HepG2 (cell line): ENCODE measurements around the gene ZNF628. TPM values are rescaled to one million over a fixed set of nuclear protein-coding genes. Genes with fewer than 3 reads are reported as not detected.

ENCODE experiments used
- GFI1 ChIP-seq: sonication (generic); formaldehyde crosslinking; IDR thresholded peaks from 2 replicates; pipeline ENCODE4 v1.5.0; 2020; ENCODE audit warnings: missing genetic modification reagents, mild to moderate bottlenecking, borderline replicate concordance
- HOXA5 ChIP-seq: sonication (generic); formaldehyde crosslinking; IDR thresholded peaks from 2 replicates; pipeline ENCODE4 v1.4.0; 2020; ENCODE audit warnings: missing genetic modification reagents
- KLF15 ChIP-seq: sonication (generic); formaldehyde crosslinking; IDR thresholded peaks from 2 replicates; pipeline ENCODE4 v1.8.1; 2023; ENCODE audit warnings: borderline replicate concordance, mild to moderate bottlenecking, inconsistent platforms, missing genetic modification reagents, mixed read lengths
- ZBTB38 ChIP-seq: sonication (generic); formaldehyde crosslinking; IDR thresholded peaks from 2 replicates; pipeline ENCODE4 v1.5.1; 2020; ENCODE audit warnings: mild to moderate bottlenecking, missing genetic modification reagents
- ZFP36L2 ChIP-seq: sonication (generic); formaldehyde crosslinking; IDR thresholded peaks from 2 replicates; pipeline ENCODE4 v1.4.0; 2020; ENCODE audit warnings: missing genetic modification reagents
- ZFX ChIP-seq: sonication (generic); formaldehyde crosslinking; IDR thresholded peaks from 2 replicates; pipeline ENCODE4 v1.4.0; 2020; ENCODE audit warnings: mild to moderate bottlenecking, low read depth, missing genetic modification reagents, moderate library complexity
- ZNF20 ChIP-seq: sonication (generic); formaldehyde crosslinking; IDR thresholded peaks from 2 replicates; pipeline ENCODE4 v1.4.0; 2020; ENCODE audit warnings: mild to moderate bottlenecking, moderate library complexity, missing genetic modification reagents
- ZNF619 ChIP-seq: sonication (generic); formaldehyde crosslinking; IDR thresholded peaks from 2 replicates; pipeline ENCODE4 v1.4.0; 2020; ENCODE audit warnings: mild to moderate bottlenecking, missing genetic modification reagents
- ZNF768 ChIP-seq: sonication (generic); formaldehyde crosslinking; IDR thresholded peaks from 2 replicates; pipeline ENCODE4 v1.4.0; 2020; ENCODE audit warnings: missing genetic modification reagents
- ZNF83 ChIP-seq: sonication (generic); formaldehyde crosslinking; IDR thresholded peaks from 2 replicates; pipeline ENCODE4 v1.4.0; 2020; ENCODE audit warnings: missing genetic modification reagents, mild to moderate bottlenecking, borderline replicate concordance
- ZSCAN12 ChIP-seq: sonication (generic); formaldehyde crosslinking; IDR thresholded peaks from 2 replicates; pipeline ENCODE4 v1.9.0; 2021; ENCODE audit warnings: mild to moderate bottlenecking, missing genetic modification reagents
- polyA plus RNA-seq, 8 experiments: library from polyadenylated mRNA; depleted of rRNA in 3 of 8; stranded (reverse) in 7 of 8; unstranded in 1 of 8; fragments of >200 nt; fragmentation: Illumina TruSeq in 4 of 8; extraction: Trizol in 4 of 8; gene quantifications; 2 replicates each; pipeline versions ENCODE4 v1.2.1 to v1.2.3, GENCODE V29; 2011 to 2016; ENCODE audit warnings: low read depth in 4 of 8, missing spikeins in 1 of 8, mixed read lengths in 1 of 8; ENCODE audit not compliant: insufficient read depth in 1 of 8
- total RNA-seq, 5 experiments: library from RNA; depleted of rRNA; stranded (reverse); fragments of >200 nt; fragmentation: Illumina TruSeq; extraction: Trizol; gene quantifications; 2 replicates each; pipeline ENCODE4 v1.2.3, GENCODE V29; 2016; ENCODE audit warnings: low read depth in 1 of 5
- TF ChIP-seq, protein P1 (sequence below): IDR thresholded peaks from 2 replicates; pipeline ENCODE4 v1.6.1; 2016; ENCODE audit warnings: missing genetic modification reagents, missing compliant biosample characterization
- TF ChIP-seq, protein P2 (sequence below): sonication (generic); formaldehyde crosslinking; IDR thresholded peaks from 2 replicates; pipeline ENCODE4 v1.8.0; 2022; ENCODE audit warnings: missing genetic modification reagents, mild to moderate bottlenecking, borderline replicate concordance
- TF ChIP-seq, protein P3 (sequence below): sonication (generic); formaldehyde crosslinking; IDR thresholded peaks from 2 replicates; pipeline ENCODE4 v1.5.0; 2020; ENCODE audit warnings: mild to moderate bottlenecking, missing genetic modification reagents
- TF ChIP-seq, protein P4 (sequence below): sonication (generic); formaldehyde crosslinking; conservative IDR thresholded peaks from 2 replicates; pipeline ENCODE4 v1.4.0; 2020; ENCODE audit warnings: mild to moderate bottlenecking, missing genetic modification reagents, moderate library complexity
- TF ChIP-seq, protein P5 (sequence below): IDR thresholded peaks from 2 replicates; pipeline ENCODE4 v1.6.1; 2012; ENCODE audit warnings: low read length, improper control_type of control experiment
- TF ChIP-seq, protein P6 (sequence below): sonication (generic); formaldehyde crosslinking; IDR thresholded peaks from 2 replicates; pipeline ENCODE4 v1.4.0; 2020; ENCODE audit warnings: mild to moderate bottlenecking, missing genetic modification reagents

The ZNF628 gene
- total and polyA plus RNA-seq, 2 of the 13 experiments (the other 11 are each of a cell fraction or from before 2014, with no cell fraction given): 0.54 to 1.2 TPM

DNA sequence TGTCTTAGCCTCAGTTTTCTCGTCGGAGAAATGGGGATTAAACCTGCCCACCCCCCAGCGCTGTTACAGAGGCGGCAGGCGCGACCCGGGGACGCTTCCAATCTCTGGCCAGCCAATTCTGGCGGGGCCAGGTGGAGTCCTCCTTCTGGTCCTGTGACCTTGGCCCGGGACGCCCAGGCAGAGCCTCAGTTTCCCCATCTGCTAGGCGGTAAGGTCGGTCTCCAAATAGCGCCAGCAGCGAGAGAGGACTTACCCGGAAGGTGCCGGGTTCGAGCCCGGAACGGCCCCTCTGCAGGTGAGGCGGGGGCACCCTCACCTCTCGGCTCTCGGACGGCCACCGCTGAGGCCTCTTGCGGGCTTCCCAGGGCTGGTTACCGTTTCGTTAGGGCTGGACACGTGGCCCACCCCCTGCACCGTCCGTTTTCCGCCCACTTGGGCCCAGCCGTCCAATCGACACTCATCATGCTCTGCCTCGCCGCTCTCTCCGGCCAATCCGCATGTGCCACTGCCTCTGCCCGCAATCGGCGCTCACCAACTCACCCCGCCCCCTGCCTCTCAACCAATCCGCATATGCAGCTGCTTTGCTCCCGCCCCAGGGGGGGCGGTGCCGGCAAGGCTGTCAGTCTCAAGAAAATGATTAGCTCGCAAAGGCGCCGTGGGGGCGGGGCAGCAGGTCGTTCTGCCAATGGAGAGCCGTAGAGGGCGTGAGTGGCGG, 15.0 kb upstream of the ZNF628 start, which contains the start of gene ISOC2 (continued):
- TF ChIP-seq, protein P1, sequence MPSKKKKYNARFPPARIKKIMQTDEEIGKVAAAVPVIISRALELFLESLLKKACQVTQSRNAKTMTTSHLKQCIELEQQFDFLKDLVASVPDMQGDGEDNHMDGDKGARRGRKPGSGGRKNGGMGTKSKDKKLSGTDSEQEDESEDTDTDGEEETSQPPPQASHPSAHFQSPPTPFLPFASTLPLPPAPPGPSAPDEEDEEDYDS (CRISPR knock-in tag): peak; percentile 81
- TF ChIP-seq ZNF20 (CRISPR knock-in tag) (no peak), ZFP36L2 (CRISPR knock-in tag) (no peak), ZNF619 (CRISPR knock-in tag) (peak; percentile 42; the same call in 1 of the 2 replicates), ZNF83 (peak; percentile 31; the same call in 1 of the 2 replicates), ZNF768 (CRISPR knock-in tag) (peak; percentile 89), ZBTB38 (CRISPR knock-in tag) (0 out of 2 replicates have a peak, but pooled peaks have one; percentile 35), ZSCAN12 (CRISPR knock-in tag) (0 out of 2 replicates have a peak, but pooled peaks have one; percentile 34), KLF15 (CRISPR knock-in tag) (no peak; the same call in 1 of the 2 replicates), ZFX (CRISPR knock-in tag) (peak; percentile 84; the same call in 1 of the 2 replicates), HOXA5 (CRISPR knock-in tag) (0 out of 2 replicates have a peak, but pooled peaks have one; percentile 45), GFI1 (CRISPR knock-in tag) (peak; percentile 44; the same call in 1 of the 2 replicates)
- TF ChIP-seq, protein P2, sequence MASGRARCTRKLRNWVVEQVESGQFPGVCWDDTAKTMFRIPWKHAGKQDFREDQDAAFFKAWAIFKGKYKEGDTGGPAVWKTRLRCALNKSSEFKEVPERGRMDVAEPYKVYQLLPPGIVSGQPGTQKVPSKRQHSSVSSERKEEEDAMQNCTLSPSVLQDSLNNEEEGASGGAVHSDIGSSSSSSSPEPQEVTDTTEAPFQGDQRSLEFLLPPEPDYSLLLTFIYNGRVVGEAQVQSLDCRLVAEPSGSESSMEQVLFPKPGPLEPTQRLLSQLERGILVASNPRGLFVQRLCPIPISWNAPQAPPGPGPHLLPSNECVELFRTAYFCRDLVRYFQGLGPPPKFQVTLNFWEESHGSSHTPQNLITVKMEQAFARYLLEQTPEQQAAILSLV (CRISPR knock-in tag): peak; percentile 70; the same call in 1 of the 2 replicates
- TF ChIP-seq, protein P3, sequence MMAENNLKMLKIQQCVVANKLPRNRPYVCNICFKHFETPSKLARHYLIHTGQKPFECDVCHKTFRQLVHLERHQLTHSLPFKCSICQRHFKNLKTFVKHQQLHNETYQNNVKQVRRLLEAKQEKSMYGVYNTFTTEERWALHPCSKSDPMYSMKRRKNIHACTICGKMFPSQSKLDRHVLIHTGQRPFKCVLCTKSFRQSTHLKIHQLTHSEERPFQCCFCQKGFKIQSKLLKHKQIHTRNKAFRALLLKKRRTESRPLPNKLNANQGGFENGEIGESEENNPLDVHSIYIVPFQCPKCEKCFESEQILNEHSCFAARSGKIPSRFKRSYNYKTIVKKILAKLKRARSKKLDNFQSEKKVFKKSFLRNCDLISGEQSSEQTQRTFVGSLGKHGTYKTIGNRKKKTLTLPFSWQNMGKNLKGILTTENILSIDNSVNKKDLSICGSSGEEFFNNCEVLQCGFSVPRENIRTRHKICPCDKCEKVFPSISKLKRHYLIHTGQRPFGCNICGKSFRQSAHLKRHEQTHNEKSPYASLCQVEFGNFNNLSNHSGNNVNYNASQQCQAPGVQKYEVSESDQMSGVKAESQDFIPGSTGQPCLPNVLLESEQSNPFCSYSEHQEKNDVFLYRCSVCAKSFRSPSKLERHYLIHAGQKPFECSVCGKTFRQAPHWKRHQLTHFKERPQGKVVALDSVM (CRISPR knock-in tag): 0 out of 2 replicates have a peak, but pooled peaks have one; percentile 35
- TF ChIP-seq, protein P4, sequence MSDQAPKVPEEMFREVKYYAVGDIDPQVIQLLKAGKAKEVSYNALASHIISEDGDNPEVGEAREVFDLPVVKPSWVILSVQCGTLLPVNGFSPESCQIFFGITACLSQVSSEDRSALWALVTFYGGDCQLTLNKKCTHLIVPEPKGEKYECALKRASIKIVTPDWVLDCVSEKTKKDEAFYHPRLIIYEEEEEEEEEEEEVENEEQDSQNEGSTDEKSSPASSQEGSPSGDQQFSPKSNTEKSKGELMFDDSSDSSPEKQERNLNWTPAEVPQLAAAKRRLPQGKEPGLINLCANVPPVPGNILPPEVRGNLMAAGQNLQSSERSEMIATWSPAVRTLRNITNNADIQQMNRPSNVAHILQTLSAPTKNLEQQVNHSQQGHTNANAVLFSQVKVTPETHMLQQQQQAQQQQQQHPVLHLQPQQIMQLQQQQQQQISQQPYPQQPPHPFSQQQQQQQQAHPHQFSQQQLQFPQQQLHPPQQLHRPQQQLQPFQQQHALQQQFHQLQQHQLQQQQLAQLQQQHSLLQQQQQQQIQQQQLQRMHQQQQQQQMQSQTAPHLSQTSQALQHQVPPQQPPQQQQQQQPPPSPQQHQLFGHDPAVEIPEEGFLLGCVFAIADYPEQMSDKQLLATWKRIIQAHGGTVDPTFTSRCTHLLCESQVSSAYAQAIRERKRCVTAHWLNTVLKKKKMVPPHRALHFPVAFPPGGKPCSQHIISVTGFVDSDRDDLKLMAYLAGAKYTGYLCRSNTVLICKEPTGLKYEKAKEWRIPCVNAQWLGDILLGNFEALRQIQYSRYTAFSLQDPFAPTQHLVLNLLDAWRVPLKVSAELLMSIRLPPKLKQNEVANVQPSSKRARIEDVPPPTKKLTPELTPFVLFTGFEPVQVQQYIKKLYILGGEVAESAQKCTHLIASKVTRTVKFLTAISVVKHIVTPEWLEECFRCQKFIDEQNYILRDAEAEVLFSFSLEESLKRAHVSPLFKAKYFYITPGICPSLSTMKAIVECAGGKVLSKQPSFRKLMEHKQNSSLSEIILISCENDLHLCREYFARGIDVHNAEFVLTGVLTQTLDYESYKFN: peak; percentile 72; the same call in 1 of the 2 replicates
- TF ChIP-seq, protein P5, sequence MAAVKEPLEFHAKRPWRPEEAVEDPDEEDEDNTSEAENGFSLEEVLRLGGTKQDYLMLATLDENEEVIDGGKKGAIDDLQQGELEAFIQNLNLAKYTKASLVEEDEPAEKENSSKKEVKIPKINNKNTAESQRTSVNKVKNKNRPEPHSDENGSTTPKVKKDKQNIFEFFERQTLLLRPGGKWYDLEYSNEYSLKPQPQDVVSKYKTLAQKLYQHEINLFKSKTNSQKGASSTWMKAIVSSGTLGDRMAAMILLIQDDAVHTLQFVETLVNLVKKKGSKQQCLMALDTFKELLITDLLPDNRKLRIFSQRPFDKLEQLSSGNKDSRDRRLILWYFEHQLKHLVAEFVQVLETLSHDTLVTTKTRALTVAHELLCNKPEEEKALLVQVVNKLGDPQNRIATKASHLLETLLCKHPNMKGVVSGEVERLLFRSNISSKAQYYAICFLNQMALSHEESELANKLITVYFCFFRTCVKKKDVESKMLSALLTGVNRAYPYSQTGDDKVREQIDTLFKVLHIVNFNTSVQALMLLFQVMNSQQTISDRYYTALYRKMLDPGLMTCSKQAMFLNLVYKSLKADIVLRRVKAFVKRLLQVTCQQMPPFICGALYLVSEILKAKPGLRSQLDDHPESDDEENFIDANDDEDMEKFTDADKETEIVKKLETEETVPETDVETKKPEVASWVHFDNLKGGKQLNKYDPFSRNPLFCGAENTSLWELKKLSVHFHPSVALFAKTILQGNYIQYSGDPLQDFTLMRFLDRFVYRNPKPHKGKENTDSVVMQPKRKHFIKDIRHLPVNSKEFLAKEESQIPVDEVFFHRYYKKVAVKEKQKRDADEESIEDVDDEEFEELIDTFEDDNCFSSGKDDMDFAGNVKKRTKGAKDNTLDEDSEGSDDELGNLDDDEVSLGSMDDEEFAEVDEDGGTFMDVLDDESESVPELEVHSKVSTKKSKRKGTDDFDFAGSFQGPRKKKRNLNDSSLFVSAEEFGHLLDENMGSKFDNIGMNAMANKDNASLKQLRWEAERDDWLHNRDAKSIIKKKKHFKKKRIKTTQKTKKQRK: peak; percentile 69; the same call in 1 of the 2 replicates
- TF ChIP-seq, protein P6, sequence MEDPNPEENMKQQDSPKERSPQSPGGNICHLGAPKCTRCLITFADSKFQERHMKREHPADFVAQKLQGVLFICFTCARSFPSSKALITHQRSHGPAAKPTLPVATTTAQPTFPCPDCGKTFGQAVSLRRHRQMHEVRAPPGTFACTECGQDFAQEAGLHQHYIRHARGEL (CRISPR knock-in tag): no peak
